ENCODE data around the gene DNAJC1. TPM values are rescaled to one million over a fixed set of nuclear protein-coding genes. Genes with fewer than 3 reads are reported as not detected.

The DNAJC1 gene
- total and polyA plus RNA-seq, 2 of the 8 experiments (the other 6 are each of a cell fraction or from before 2014, with no cell fraction given), result 6.8 to 14.8 TPM

DNA sequence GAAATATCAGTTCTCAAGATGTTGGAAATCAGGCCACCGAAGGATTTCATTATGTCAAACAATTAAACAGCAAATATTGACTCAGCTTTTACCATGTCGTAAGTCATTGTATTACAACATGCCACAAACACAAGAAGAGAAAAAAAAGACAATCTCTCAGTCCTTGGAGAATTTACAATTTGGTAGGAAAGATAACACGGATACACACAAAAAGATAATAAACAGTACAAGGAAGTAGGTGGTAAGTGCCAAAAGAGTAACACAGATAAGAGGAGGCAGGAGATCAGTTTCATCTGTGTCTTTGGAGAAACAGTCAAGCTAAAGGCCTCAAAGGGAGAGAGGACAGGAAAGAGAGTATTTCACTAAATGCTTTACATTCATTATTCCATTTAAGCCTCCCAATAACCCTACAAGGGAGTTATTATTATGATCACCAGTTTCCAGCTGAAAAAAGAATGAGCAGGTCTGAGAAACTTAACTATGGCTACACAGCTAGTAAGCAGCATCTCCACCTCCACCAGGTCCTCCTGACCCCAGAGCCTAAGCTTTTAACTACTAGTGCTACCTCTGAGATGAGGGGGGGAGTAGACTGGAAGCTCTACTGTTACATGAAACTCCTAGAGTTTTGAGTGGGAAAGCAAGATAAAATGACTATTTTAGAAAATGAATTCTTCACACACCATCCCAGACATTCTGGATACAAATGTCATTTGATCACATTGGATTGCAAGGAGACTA is 13.9 kb upstream of the DNAJC1 start:
- WGBS, 2 experiments (ENCODE audit: extremely low coverage in 1 of 2, insufficient coverage in 1 of 2, insufficient read length in 1 of 2, insufficient replicate concordance in 2 of 2, low coverage in 1 of 2, low lambda C conversion rate in 2 of 2, missing lambda C conversion rate in 1 of 2), result 88% methylated on average over 3 of the region's 3 CpGs; no CpG with 5 or more reads in 1 of the 2 experiments
- H3K36me3 ChIP-seq (ENCODE audit: control insufficient read depth in 2 of 4, insufficient read depth in 4 of 4, low read length in 3 of 4), result no peaks in the 10 kb centered on the region
- H3K23me2 ChIP-seq (ENCODE audit: low read depth, low read length), result no peaks in the 10 kb centered on the region; the same call in 1 of the 2 replicates
- no peak overlapping the region for H3K23ac ChIP-seq (ENCODE audit: insufficient read length)
- H3K27me3 ChIP-seq (replicated peaks in 1 of 4; ENCODE audit: control insufficient read depth in 3 of 4, extremely low read depth in 1 of 4, insufficient read depth in 3 of 4, low read length in 3 of 4), result no peaks in the 10 kb centered on the region
- ChIA-PET POLR2A (ENCODE audit: partially characterized antibody) (no interaction called here), CTCF (ENCODE audit: partially characterized antibody) (interaction anchor here (0.8 to 2.4 kb wide), 2 partner anchors 24 to 86 kb away, joined by 3 to 9 read pairs; no protein-coding TSS in a partner anchor)
- H4K20me1 ChIP-seq (replicated peaks in 1 of 2; ENCODE audit: control insufficient read depth in 1 of 2, insufficient read depth in 2 of 2, low read length in 2 of 2), result no peaks in the 10 kb centered on the region
- FAIRE-seq (no peak), DNase-seq (ENCODE audit: low read depth in 1 of 2, low spot score in 2 of 2) (no peak)
- no peak overlapping the region for H3K56ac ChIP-seq (replicated peaks; ENCODE audit: insufficient read length, low read depth, low read length)
- no peak overlapping the region for H4K8ac ChIP-seq (ENCODE audit: extremely low read depth, insufficient read depth, low read length)
- no peak overlapping the region for H3K4me2 ChIP-seq (ENCODE audit: insufficient read depth in 1 of 2, low read depth in 2 of 2, low read length in 2 of 2)
- H3K4ac ChIP-seq (replicated peaks; ENCODE audit: insufficient read length, low read depth, low read length), result no peak overlapping the region
- no peak overlapping the region for H3K14ac ChIP-seq (ENCODE audit: insufficient read length)
- H3K4me1 ChIP-seq (replicated peaks in 1 of 4; ENCODE audit: control insufficient read depth in 3 of 4, insufficient read depth in 4 of 4, low read length in 3 of 4), result no peaks in the 10 kb centered on the region
- no peak overlapping the region for H4K91ac ChIP-seq (replicated peaks; ENCODE audit: insufficient read length, low read length)
- no peak overlapping the region for H3K18ac ChIP-seq (ENCODE audit: extremely low read depth, low read length)
- no peaks in the 10 kb centered on the region for H3K9me3 ChIP-seq (ENCODE audit: insufficient read depth in 2 of 2, low read depth in 1 of 2, low read length in 1 of 2)
- H3K79me1 ChIP-seq (ENCODE audit: low read depth, low read length), result no peaks in the 10 kb centered on the region
- no peak overlapping the region for H3K27ac ChIP-seq (ENCODE audit: low read depth, low read length)
- H4K5ac ChIP-seq (ENCODE audit: insufficient read length, low read depth, low read length), result no peak overlapping the region
- no peaks in the 10 kb centered on the region for H3K79me2 ChIP-seq (ENCODE audit: control insufficient read depth in 1 of 2, insufficient read depth in 2 of 2, low read length in 2 of 2)
- no peak overlapping the region for H2BK120ac ChIP-seq (replicated peaks; ENCODE audit: low read depth, low read length)
- H2BK12ac ChIP-seq (ENCODE audit: low read depth, low read length), result no peak overlapping the region
- no peak overlapping the region for H2BK5ac ChIP-seq (ENCODE audit: low read depth, low read length)
- H2AFZ ChIP-seq (ENCODE audit: low read length), result no peak overlapping the region
- H2AK5ac ChIP-seq (ENCODE audit: low read depth, low read length), result no peak overlapping the region
- TF ChIP-seq CREB1 (IDR thresholded peaks at IDR 0.05) (no peak), YY1 (IDR thresholded peaks at IDR 0.05; ENCODE audit: low read depth, low read length) (no peak), POU5F1 (IDR thresholded peaks at IDR 0.05; ENCODE audit: low read depth, low read length) (no peak), EGR1 (IDR thresholded peaks at IDR 0.05; ENCODE audit: borderline replicate concordance, low read depth, low read length) (no peak), CBX8 (IDR thresholded peaks at IDR 0.05; ENCODE audit: borderline replicate concordance, low read depth, low read length) (no peak), RBBP5 (IDR thresholded peaks at IDR 0.05; ENCODE audit: borderline replicate concordance, low read depth, low read length) (no peak), SAP30 (IDR thresholded peaks at IDR 0.05; ENCODE audit: insufficient read depth, insufficient replicate concordance, low read length) (no peak), TEAD4 (IDR thresholded peaks at IDR 0.05; ENCODE audit: low read depth, low read length) (no peak), JUN (IDR thresholded peaks at IDR 0.05; ENCODE audit: low read depth, low read length) (no peak), TBP (IDR thresholded peaks at IDR 0.05; ENCODE audit: low read depth, low read length) (no peak), KDM4A (IDR thresholded peaks at IDR 0.05; ENCODE audit: low read depth, low read length, severe bottlenecking) (no peak)
- H3K4me3 ChIP-seq (ENCODE audit: extremely low read depth in 1 of 4, insufficient read depth in 2 of 4, low read depth in 3 of 4, low read length in 4 of 4), result no peak overlapping the region
- no peak overlapping the region for H3K9ac ChIP-seq (replicated peaks in 1 of 4; ENCODE audit: extremely low read depth in 1 of 4, low read depth in 3 of 4, low read length in 3 of 4)
- H2BK20ac ChIP-seq (ENCODE audit: low read length), result no peak overlapping the region
- no peak overlapping the region for H2BK15ac ChIP-seq (ENCODE audit: low read length)
